ENCODE results near the gene NEK5.
"Not testable (repeated sequence)": the region's sequence is repeated elsewhere in the genome, so short reads cannot be mapped to it uniquely, and the experiment has no call there.

The NEK5 gene

GRCh38 chr13:52128714-52129700 lies at the start of gene NEK5:
NEK5 (minus strand) TSS chr13:52129073; CDS start chr13:52127482, 1,591 bp downstream.
- intact Hi-C loops (cut with micrococcal nuclease): loop anchor here (2.0 to 5.0 kb wide), 4 partner anchors 66 to 1002 kb away; partner anchors contain the start of genes ALG11, ATP7B and TMEM272
- Mint-ChIP-seq H3K27ac (peak within 1 kb of the TSS; percentile 65), H3K36me3 (ENCODE audit: low read depth) (peaks cover 48% of the 10 kb centered on the region), H3K4me1 (ENCODE audit: low read depth) (peaks cover 13% of the 10 kb centered on the region), H3K4me3 (peak within 1 kb of the TSS; percentile 93), H3K27me3 (peaks cover 5% of the 10 kb centered on the region), H3K9me3 (no peaks in the 10 kb centered on the region)

- H3K9me3 Mint-ChIP-seq: no peaks in the 10 kb centered on the region
- H3K36me3 Mint-ChIP-seq (ENCODE audit: low read depth): peaks cover 57% of the 10 kb centered on the region
- no peaks in the 10 kb centered on the region for H3K27me3 Mint-ChIP-seq
- peaks cover 15% of the 10 kb centered on the region for H3K4me1 Mint-ChIP-seq (ENCODE audit: low read depth)
- no peak overlapping the region for H3K4me3 Mint-ChIP-seq
- no peak overlapping the region for H3K27ac Mint-ChIP-seq
- intact Hi-C loops (cut with micrococcal nuclease): no loop called here
These were observed 48.4 kb upstream of the NEK5 start for GRCh38 chr13:52177276-52177675.

GRCh38 chr13:52173970-52174369 lies 45.1 kb upstream of the NEK5 start:
- H3K9me3 Mint-ChIP-seq, H3K27me3 Mint-ChIP-seq: not testable (repeated sequence)
- H3K4me3 Mint-ChIP-seq: peak overlapping the region; percentile 34
- H3K27ac Mint-ChIP-seq: peak overlapping the region; percentile 89
- intact Hi-C loops (cut with micrococcal nuclease): loop anchor here (2.0 kb wide), 1 partner anchor 13 kb away; no protein-coding TSS in a partner anchor
- H3K4me1 Mint-ChIP-seq (ENCODE audit: low read depth): peaks cover 24% of the 10 kb centered on the region
- H3K36me3 Mint-ChIP-seq (ENCODE audit: low read depth): peaks cover 56% of the 10 kb centered on the region

- H3K36me3 Mint-ChIP-seq (ENCODE audit: low read depth): peaks cover 61% of the 10 kb centered on the region
- H3K4me3 Mint-ChIP-seq: peak overlapping the region; percentile 34
- H3K4me1 Mint-ChIP-seq (ENCODE audit: low read depth): peaks cover 24% of the 10 kb centered on the region
- intact Hi-C loops (cut with micrococcal nuclease): no loop called here
- H3K27ac Mint-ChIP-seq: peak overlapping the region; percentile 89
- H3K27me3 Mint-ChIP-seq: no peaks in the 10 kb centered on the region
- no peaks in the 10 kb centered on the region for H3K9me3 Mint-ChIP-seq
These were observed 44.5 kb upstream of the NEK5 start for GRCh38 chr13:52173373-52173772.

- intact Hi-C loops (cut with micrococcal nuclease): not testable (repeated sequence)
- peak overlapping the region; percentile 60 for H3K27ac Mint-ChIP-seq
These were observed 42.8 kb upstream of the NEK5 start for GRCh38 chr13:52171686-52172085.

GRCh38 chr13:52170828-52171391 lies 42.0 kb upstream of the NEK5 start:
- Mint-ChIP-seq H3K4me1 (ENCODE audit: low read depth) (peaks cover 24% of the 10 kb centered on the region), H3K36me3 (ENCODE audit: low read depth) (peaks cover 71% of the 10 kb centered on the region)
- H3K27ac Mint-ChIP-seq; intact Hi-C loops (cut with micrococcal nuclease); H3K4me3 Mint-ChIP-seq; H3K27me3 Mint-ChIP-seq; H3K9me3 Mint-ChIP-seq: not testable (repeated sequence)

More at GRCh38 chr13:52171686-52172085, 42.8 kb upstream of the NEK5 start:
- peaks cover 24% of the 10 kb centered on the region for H3K4me1 Mint-ChIP-seq (ENCODE audit: low read depth)
- not testable (repeated sequence) for H3K4me3 Mint-ChIP-seq, H3K9me3 Mint-ChIP-seq, H3K27me3 Mint-ChIP-seq
- H3K36me3 Mint-ChIP-seq (ENCODE audit: low read depth): peaks cover 64% of the 10 kb centered on the region

GRCh38 chr13:52169839-52170238 lies 41.0 kb upstream of the NEK5 start:
- intact Hi-C loops (cut with micrococcal nuclease): no loop called here
- Mint-ChIP-seq H3K27me3 (no peaks in the 10 kb centered on the region), H3K4me1 (ENCODE audit: low read depth) (peaks cover 24% of the 10 kb centered on the region), H3K9me3 (no peaks in the 10 kb centered on the region), H3K36me3 (ENCODE audit: low read depth) (peaks cover 75% of the 10 kb centered on the region), H3K27ac (no peak overlapping the region), H3K4me3 (no peak overlapping the region)

- H3K27ac Mint-ChIP-seq: no peak overlapping the region
- no peak overlapping the region for H3K4me3 Mint-ChIP-seq
- intact Hi-C loops (cut with micrococcal nuclease): no loop called here
- H3K9me3 Mint-ChIP-seq: no peaks in the 10 kb centered on the region
- peaks cover 33% of the 10 kb centered on the region for H3K4me1 Mint-ChIP-seq (ENCODE audit: low read depth)
- no peaks in the 10 kb centered on the region for H3K27me3 Mint-ChIP-seq
- H3K36me3 Mint-ChIP-seq (ENCODE audit: low read depth): peaks cover 87% of the 10 kb centered on the region
These were observed 36.5 kb upstream of the NEK5 start for GRCh38 chr13:52165411-52165810.

GRCh38 chr13:52164989-52165388 lies 36.1 kb upstream of the NEK5 start:
- intact Hi-C loops (cut with micrococcal nuclease): no loop called here

GRCh38 chr13:52163878-52164277 lies 35.0 kb upstream of the NEK5 start:
- H3K9me3 Mint-ChIP-seq; H3K4me3 Mint-ChIP-seq; intact Hi-C loops (cut with micrococcal nuclease); H3K27me3 Mint-ChIP-seq: not testable (repeated sequence)
- Mint-ChIP-seq H3K27ac (peak overlapping the region; percentile 99), H3K36me3 (ENCODE audit: low read depth) (peaks cover 86% of the 10 kb centered on the region), H3K4me1 (ENCODE audit: low read depth) (peaks cover 44% of the 10 kb centered on the region)

More at GRCh38 chr13:52164989-52165388, 36.1 kb upstream of the NEK5 start:
- no peak overlapping the region for H3K27ac Mint-ChIP-seq
- H3K27me3 Mint-ChIP-seq: no peaks in the 10 kb centered on the region
- no peak overlapping the region for H3K4me3 Mint-ChIP-seq
- H3K9me3 Mint-ChIP-seq: no peaks in the 10 kb centered on the region
- peaks cover 37% of the 10 kb centered on the region for H3K4me1 Mint-ChIP-seq (ENCODE audit: low read depth)
- peaks cover 84% of the 10 kb centered on the region for H3K36me3 Mint-ChIP-seq (ENCODE audit: low read depth)

GRCh38 chr13:52162279-52163101 lies 33.6 kb upstream of the NEK5 start:
- H3K27me3 Mint-ChIP-seq: no peaks in the 10 kb centered on the region
- intact Hi-C loops (cut with micrococcal nuclease): no loop called here
- H3K4me3 Mint-ChIP-seq: peak overlapping the region; percentile 41
- H3K36me3 Mint-ChIP-seq (ENCODE audit: low read depth): peaks cover 73% of the 10 kb centered on the region
- H3K9me3 Mint-ChIP-seq: no peaks in the 10 kb centered on the region
- peaks cover 56% of the 10 kb centered on the region for H3K4me1 Mint-ChIP-seq (ENCODE audit: low read depth)
- H3K27ac Mint-ChIP-seq: peak overlapping the region; percentile 99

- Mint-ChIP-seq H3K27ac (peak overlapping the region; percentile 99), H3K9me3 (no peaks in the 10 kb centered on the region), H3K36me3 (ENCODE audit: low read depth) (peaks cover 68% of the 10 kb centered on the region), H3K4me3 (peak overlapping the region; percentile 63), H3K4me1 (ENCODE audit: low read depth) (peaks cover 69% of the 10 kb centered on the region), H3K27me3 (no peaks in the 10 kb centered on the region)
- intact Hi-C loops (cut with micrococcal nuclease): loop anchor here (2.0 kb wide), 1 partner anchor 14 kb away; no protein-coding TSS in a partner anchor
These were observed 32.3 kb upstream of the NEK5 start for GRCh38 chr13:52161181-52161646.

- peak overlapping the region; percentile 63 for H3K4me3 Mint-ChIP-seq
- peaks cover 66% of the 10 kb centered on the region for H3K36me3 Mint-ChIP-seq (ENCODE audit: low read depth)
- H3K27ac Mint-ChIP-seq: peak overlapping the region; percentile 99
- intact Hi-C loops (cut with micrococcal nuclease): loop anchor here (2.0 kb wide), 1 partner anchor 14 kb away; no protein-coding TSS in a partner anchor
- peaks cover 72% of the 10 kb centered on the region for H3K4me1 Mint-ChIP-seq (ENCODE audit: low read depth)
- H3K9me3 Mint-ChIP-seq: no peaks in the 10 kb centered on the region
- no peaks in the 10 kb centered on the region for H3K27me3 Mint-ChIP-seq
These were observed 31.6 kb upstream of the NEK5 start for GRCh38 chr13:52160506-52160905.
